ENCODE measurements around the gene MAGEA8.
"Not testable (repeated sequence)": the region's sequence is repeated elsewhere in the genome, so short reads cannot be mapped to it uniquely, and the experiment has no call there.

MAGEA8 gene, protein sequence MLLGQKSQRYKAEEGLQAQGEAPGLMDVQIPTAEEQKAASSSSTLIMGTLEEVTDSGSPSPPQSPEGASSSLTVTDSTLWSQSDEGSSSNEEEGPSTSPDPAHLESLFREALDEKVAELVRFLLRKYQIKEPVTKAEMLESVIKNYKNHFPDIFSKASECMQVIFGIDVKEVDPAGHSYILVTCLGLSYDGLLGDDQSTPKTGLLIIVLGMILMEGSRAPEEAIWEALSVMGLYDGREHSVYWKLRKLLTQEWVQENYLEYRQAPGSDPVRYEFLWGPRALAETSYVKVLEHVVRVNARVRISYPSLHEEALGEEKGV
- total RNA-seq, result 0 reads per million in 4 donors

DNA sequence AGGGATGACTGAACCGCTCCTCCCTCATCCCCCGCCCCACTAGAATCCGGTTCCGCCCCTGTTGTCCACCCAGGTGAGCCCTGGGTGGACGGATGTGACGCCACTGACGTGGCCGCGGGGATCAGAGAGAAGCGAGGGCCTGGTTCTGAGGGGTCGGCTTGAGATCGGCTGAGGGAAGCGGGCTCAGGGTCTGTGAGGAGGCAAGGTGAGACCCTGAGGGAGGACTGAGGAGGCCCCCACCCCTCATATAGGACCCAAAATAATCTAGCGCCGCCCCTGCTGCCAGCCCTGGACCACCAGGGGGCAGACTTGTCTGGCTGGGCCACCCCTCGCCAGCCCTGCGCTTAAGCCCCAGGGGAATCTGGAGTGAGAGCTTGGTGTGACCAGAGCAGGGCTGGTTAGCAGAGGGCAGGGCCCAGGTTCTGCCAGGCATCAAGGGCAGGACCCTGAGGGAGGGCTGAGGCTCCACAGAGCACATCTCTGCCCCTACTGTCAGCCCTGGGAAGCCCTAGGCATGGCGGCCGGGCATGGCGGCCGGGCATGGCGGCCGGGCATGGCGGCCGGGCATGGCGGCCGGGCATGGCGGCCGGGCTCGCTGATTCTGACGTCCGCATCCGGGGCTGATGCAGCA is at the start of gene MAGEA8:
TSS of gene MAGEA8 (plus strand) at position 103 of the 631 bp plus-strand sequence. CDS start 3,090 bp downstream, outside the sequence.
- DNase-seq, result peak in 1 of 5 donors; percentile 16

DNA sequence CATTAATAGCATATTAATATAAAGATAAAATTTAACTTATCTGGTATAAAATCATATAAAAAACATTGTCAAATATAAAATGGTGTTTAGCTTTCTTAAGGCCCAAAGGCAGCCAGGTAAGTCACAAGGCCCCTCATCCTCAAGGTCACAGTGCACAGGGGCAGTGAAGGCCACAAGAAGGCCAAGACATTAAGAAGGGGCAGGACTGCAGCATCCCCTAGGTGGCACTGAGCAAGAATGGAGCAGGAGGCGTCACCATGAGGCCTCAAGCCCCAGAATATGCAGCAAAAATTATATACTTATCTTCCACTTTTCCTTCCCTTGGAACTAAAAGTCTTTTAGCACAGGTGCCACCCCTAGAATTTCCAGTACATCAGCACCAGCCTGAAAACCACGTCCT is 49.5 kb upstream of the MAGEA8 start:
- DNase-seq, result no peak

DNA sequence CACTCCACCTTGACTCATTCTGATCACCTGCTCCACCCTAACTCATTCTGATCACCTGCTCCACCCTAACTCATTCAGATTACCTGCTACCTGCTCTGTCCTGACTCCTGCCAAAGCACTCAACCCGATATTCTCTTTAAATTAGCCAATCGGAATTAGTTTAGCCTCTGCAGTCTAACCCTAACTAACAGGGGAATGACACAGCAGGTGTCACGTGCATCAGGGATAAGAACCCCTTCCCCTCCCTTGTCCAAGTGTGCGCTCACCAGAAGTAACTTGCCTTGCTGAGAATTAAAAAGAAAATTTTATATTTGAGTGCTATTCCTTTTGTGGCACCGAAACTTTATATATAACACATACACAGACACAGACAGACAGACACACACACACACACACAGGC is 44.3 kb upstream of the MAGEA8 start:
- not testable (repeated sequence) for DNase-seq

DNA sequence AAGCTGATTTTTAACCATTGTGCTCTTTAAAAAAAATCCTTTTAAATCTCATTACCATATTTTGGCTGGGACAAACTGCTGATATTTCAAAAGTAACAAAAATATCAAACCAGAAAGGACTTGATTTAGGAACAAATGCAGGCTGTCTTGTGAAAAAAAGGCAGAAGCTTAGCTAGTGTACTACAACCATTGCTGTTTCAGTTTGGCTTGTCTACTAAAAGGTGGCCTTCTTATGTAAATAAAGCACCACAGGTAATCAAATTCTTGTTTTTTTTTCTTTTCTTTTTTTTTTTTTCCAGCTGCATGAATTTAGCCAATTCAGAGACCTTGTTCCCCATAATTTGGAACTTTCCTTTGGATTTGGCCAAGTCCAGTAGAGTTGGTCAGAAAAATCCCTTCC is 43.8 kb upstream of the MAGEA8 start:
- DNase-seq, result no peak

DNA sequence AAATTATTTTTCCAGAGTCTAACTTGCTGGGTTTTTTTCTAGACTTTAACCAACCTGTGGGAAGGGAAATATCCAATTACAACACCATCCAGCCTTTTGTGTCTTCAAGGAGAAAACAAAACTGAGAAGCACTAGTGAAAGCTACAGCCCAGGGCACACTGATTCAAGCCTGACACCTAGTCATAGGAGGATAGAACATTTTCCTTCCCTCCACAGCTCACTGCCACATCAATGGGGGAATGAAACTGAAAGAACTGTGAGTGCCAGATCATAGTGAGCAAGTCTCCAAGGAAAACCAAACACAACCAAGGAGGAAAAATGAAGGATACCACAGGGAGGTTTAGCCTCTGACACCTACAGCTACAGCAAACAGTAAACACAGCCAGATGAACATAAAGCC is 43.3 kb upstream of the MAGEA8 start:
- DNase-seq, result peak in 1 of 5 donors; percentile 5

DNA sequence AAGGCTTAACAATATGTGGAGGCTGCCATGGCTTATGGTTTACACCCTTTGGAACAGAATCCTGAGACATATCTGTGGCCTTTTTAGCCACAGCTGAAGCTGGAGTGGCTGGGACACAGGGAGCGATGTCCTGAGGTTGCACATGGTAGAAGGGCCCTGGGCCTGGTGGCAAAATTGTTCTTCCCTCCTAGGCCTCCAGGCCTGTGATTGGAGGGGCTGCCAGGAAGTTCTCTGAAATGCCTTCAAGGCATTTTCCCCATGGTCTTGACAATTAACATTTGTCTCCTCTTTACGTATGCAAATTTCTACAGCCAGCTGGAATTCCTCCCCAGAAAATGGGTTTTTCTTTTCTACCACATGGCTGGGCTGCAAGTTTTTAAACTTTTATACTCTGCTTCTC is 39.1 kb upstream of the MAGEA8 start:
- DNase-seq, result no peak

DNA sequence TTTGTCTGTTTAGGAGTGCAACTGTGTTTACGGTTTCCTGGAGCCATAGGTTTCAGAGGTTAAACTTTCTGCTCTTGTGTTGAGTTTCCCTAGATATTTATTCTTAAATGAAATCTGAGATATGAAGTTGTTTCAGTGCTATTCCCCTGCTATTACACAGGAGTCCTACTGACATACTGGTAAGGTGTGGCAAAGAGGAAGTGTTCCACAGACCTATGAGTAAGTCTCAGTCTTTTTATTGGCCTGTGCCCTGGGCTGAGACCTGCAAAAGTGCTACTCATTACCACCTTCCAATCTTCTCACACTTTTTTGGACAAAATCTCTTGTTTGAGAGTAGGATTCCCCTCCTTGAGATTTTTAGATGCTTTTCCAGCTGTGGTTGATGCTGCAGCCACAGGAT is 35.6 kb upstream of the MAGEA8 start:
- DNase-seq, result no peak

DNA sequence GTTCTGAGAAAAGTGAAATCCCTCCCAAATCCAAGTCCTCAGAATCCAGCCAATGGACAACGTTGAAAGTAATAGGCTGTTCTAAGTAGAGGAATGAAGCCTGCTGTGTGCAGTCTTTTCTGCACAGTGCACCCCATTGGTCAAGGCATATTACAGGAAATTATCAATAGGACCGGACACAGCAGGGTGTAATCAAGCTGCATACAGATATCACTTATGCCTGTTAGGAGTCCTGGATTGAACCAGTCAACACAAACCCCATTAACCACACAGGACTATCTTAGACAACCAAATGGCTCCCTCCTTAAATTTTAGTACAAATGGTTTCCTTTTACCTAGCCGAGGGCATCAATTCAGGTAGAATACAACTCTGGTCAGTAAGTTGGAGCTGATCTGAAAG is 34.2 kb upstream of the MAGEA8 start:
- DNase-seq, result no peak

DNA sequence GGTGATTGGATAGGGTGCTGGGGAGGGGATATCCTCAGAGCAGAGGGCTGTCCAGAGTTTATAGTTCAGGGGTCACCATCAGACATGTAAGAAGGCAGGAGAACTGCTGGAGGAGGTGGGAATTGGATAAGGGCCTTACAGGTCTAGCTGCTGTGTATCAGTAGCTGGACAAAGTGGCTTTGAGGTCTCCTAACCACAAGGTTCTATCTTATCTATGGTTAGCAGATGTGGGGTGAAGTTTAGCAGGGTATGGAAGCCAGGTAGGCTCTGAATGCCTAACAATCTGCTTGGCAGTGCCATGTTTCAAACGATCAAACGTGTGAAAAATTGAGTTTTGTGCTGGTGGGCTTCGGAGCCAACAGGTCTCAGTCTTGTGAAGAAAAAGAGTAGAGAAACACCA is 32.1 kb upstream of the MAGEA8 start:
- no peak for DNase-seq

DNA sequence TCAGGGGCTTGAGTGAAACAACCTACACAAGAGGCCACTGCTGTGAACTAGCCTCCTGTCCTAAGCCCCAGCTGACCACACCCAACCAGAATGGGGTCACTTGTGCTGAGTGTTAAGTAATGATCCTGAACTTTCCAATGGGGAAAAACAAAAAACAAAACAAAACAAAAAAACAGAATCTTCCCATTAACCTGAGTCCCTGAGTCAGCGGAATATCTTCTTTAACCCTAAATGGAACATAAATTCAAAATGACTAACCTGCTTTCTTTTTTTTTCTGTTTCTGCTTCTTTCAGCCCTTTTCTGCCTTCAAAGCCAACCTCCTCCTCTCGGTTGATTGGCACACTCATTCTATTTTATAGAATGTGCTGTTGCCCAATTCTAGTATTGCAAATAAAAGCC is 31.2 kb upstream of the MAGEA8 start:
- no peak for DNase-seq

DNA sequence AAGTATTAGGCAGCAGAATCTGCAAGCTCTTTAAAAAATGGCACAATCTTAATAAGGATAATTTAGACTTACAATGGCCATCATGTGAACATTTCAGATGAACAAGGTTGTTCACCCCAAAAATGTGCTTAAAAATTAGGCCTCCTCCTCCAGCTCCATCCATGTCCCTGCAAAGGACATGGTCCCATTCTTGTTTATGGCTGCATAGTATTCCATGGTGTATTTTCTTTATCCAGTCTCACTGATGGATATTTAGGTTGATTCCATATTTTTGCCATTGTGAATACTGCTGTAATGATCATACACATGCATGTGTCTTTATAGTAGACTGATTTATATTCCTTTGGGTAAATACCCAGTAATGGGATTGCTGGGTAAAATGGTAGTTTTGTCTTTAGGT is 29.1 kb upstream of the MAGEA8 start:
- no peak for DNase-seq

DNA sequence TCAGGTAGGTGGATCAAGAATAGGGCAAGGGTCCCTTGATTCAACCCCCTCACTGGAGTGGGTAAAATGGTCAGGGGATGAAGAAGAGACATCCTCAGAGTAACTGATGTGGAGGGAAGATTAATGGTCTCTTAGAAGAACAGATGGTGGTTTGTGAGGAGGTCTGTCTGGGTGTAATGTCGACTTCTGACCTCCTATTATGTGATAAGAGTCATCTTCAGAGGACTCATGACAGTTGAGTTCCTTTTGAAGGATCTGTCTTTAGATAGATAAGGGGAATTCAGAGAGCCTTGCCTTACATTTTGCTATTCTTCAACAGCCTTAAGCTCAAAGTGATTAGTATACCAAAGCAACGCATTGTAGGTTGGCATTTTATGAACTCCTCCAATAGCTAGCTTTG is 27.1 kb upstream of the MAGEA8 start:
- DNase-seq, result no peak

DNA sequence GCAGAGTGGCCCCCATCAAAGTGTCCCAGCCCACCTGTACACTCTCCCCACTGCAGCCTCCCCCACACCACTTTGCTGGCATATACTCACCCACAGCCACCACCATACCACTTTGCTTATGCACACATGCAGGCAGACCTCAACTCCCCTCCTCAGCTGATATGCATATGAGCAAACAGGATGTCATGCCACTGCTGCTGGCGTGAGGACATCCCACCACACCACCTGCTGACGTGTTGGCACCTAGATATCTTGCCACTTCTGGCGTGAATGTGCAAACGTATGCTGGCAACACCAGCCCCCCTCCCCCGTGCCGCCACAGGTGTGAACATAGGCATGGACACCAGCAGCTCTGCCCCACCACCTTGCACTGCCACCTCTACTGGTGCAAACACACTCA is 22.4 kb upstream of the MAGEA8 start:
- no peak for DNase-seq

DNA sequence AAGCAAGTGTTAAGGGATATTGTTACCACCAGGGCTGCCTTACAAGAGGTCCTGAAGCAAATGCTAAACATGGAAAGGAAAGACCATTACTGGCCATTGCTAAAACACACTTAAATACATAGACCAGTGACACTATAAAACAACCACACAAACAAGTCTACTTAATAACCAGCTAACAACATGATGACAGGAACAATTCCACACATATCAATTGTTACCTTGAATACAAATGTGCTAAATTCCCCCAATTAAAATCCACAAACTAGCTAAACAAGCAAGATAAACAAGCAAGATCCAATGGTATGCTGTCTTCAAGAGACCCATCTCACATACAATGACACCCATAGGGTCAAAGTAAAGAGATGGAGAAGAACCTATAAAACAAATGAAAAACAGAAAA is 20.5 kb upstream of the MAGEA8 start:
- no peak for DNase-seq

DNA sequence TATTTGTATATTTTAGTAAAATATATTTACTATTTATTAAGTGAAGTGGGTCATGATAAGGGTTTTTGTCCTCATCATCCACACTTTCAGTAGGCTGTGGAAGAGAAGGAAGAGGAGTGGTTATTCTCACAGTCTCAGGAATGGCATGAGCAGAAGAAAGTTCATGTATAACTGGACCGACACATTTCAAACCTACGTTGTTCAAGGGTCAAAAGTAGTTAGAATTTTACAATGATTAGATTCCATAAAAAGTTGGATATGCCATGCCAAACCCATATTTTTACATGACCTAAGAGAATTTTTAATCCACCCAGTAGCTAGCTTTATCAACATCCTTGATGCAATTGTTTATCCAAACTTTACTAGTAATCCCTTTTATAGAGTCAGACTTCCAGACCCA is 15.6 kb upstream of the MAGEA8 start:
- DNase-seq, result no peak

DNA sequence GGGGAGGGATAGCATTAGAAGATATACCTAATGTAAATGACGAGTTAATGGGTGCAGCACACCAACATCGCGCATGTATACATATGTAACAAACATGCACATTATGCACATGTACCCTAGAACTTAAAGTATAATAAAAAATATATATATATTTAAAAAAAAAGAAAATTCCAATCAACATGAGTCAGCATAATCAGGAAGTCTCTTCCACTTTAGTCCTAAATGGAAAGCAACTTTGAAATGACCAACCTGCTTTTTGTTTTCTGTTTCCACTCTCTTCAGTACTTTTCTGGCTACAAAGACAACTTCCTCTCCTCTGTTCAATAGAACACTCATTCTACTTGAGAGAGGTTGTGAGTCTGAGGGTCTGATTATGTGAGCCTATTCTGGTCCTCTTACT is 13.5 kb upstream of the MAGEA8 start:
- no peak for DNase-seq

DNA sequence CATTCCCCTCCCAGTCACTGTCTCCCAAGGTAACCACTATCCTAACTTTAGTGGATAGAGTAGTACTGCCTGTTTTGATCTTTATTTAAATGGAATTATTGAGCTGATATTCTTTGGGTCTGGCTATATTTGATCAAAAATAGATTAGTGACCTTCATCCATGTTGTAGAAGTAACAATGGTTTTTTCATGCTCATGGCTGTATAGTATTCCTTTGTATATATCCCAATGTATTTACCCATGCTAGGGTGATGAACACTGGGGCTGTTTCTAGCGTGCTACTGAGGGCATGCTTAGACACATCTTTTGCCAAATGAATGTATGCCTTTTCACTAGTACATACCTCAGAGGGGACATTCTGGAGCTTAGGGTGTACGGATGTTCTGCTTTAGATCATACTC is 10.1 kb upstream of the MAGEA8 start:
- no peak for DNase-seq

DNA sequence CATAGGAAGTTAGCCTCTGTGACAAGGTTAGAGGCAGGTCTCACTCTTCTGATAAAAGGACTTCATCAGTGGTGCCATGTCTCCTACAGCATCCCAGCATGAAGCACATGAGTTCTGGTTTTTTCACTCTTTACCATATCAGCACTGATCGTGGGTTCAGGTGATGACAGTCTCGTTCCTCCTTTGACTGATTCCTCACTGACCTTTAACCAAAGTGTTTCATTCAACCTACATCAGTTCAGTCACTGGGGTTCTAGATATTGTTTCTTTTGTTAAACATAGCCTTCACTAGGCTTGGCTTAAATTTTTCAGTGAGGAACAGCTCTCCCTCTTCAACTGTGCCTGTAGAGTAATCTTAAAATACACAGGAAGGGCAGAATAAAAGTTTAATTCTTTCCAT is 9.6 kb upstream of the MAGEA8 start:
- DNase-seq, result no peak

DNA sequence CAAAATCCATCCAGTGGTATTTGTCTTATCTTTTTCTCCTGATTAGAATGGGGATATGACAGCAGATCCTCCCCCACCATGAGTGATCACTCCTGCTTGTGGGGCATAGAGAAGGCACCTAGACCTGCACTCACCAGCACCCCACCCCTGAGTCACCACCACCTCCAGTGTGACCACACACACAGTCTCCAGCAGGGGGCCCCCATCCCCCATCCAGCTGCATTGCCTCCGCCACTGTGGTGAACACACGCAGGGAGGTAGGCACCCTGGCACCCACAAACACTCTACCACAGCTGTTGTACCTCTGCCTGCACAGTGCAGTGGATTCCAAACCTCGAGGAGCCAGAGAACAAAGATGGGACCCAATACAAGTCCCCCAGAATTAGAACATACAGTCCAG is 9.0 kb upstream of the MAGEA8 start:
- peak in 3 of 5 donors; percentile 10 to 59 (median 28) for DNase-seq

DNA sequence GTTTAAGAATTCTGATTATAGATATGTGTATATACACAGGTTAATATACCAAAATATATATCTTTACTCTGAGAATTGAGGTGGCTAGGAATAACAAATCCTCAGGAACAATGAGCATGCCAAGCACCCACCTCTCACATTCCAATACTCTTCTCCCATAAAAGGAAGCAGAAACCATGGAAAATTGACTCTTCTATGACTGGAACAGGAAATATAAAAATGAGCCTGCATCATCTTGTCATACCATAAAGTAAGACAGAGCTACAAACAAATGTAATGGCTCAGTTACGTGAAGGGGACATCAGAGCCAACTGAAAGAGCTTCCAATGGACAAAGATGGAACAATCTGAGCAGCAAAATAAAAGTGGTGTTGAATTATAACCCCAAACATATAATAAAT is 3.8 kb upstream of the MAGEA8 start:
- DNase-seq, result no peak

DNA sequence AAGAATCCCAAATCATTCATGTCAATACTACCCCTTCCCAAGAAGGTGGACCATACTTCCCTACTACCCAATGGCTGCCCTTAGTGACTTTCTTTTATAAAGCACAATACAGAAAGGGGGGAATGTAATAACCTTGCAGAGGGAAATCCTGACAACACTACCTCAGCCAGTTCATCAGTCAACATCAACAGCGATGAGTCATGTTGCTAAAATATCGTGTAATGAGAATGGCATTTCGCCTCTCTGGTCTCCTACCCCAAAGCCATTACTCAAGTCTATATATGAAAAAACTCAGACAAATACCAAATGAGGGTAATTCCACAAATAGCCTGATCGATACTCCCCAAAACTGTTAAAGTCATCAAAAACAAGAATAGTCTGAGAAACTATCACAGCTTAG is 3.3 kb upstream of the MAGEA8 start:
- DNase-seq, result no peak

DNA sequence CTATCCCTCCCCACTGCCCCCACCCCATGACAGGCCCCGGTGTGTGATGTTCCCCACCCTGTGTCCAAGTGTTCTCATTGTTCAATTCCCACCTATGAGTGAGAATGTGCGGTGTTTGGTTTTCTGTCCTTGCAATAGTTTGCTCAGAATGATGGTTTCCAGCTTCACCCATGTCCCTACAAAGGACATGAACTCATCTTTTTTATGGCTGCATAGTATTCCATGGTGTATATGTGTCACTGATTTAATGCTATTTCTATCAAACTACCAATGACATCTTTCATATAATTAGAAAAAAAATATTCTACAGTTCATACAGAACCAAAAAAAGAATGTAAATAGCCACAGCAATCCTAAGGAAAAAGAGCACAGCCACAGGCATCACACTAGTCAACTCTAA is 9.8 kb downstream of the MAGEA8 start:
- not testable (repeated sequence) for DNase-seq

DNA sequence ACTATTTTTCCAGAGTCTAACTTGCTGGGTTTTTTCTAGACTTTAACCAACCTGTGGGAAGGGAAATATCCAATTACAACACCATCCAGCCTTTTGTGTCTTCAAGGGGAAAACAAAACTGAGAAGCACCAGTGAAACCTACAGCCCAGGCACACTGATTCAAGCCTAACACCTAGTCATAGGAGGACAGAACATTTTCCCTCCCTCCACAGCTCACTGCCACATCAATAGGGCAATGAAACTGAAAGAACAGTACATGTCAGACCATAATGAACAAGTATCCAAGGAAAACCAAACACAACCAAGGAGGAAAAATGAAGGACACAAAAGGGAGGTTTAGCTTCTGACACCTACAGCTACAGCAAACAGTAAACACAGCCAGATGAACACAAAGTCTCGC is 17.6 kb downstream of the MAGEA8 start:
- no peak for DNase-seq

DNA sequence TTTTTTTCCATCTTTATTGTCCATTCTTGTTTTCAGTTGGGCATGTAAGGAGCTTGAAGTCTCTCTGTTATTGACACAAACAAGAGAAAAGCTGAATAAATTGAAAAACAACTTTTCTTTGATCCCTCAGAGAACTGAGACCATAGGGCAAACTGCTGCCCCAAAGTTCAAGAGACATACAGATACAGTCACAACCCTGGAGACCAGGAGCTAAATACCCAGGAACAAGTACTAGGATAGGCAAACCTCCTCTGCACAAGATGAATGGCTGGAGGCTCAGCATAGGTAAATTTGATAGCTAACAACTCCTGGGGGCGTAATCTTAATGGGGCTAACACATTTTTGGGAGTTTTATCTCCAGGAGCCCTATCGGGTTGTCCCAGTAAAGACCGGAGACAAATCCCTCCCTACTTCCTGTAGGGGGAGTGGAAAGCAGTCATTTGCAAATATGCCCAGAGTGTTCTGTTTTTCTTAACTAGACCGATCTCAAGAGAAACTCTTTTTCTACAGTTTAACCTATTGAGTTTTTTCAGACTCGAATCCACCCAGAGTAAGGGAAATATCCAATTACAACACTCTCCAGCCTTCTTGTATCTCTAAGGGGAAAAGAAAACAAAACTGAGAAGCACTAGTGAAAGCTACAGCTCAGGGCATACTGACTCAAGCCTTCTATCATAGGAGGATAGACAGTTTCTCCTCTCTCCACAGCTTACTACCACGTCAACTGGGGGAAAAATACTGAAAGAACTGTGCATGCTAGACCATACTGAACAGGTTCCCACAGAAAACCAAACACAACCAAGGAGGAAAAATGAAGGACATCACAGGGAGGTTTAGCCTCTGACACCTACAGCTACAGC is 23.1 kb downstream of the MAGEA8 start:
- no peak for DNase-seq

Data from T-helper 1 cell (primary cell).